GM12878 (cell line): ENCODE data around the gene ARL3.
A peak's percentile ranks its signal among the peaks of the same experiment; 100 is the strongest.

ENCODE experiments used
- EP300 ChIP-seq, 2 experiments: fragments of 150-350 bp in 1 of 2; IDR thresholded peaks; 2 replicates each; pipeline ENCODE4 v1.6.1; 2011 to 2012; ENCODE audit warnings: low read depth in 2 of 2, low read length in 2 of 2, borderline replicate concordance in 1 of 2, improper control_type of control experiment in 1 of 2, inconsistent platforms in 1 of 2; ENCODE audit not compliant: control insufficient read depth in 1 of 2
- MYB ChIP-seq: fragments of 150-350 bp; IDR thresholded peaks from 2 replicates; pipeline ENCODE4 v1.6.1; 2014; ENCODE audit warnings: mild to moderate bottlenecking, low read depth, low read length, borderline replicate concordance
- POLR2A ChIP-seq: IDR thresholded peaks from 2 replicates; pipeline ENCODE4 v1.6.1; 2011; ENCODE audit warnings: low read depth, mild to moderate bottlenecking, low read length
- RBBP5 ChIP-seq: fragments of 200-600 bp; sonication (generic); conservative IDR thresholded peaks from 2 replicates; pipeline ENCODE4 v1.6.1; 2016
- RCOR1 ChIP-seq: conservative IDR thresholded peaks from 2 replicates; pipeline ENCODE4 v1.6.1; 2012; ENCODE audit warnings: low read depth, low read length, improper control_type of control experiment
- RFX5 ChIP-seq: IDR thresholded peaks from 2 replicates; pipeline ENCODE4 v1.6.1; 2011; ENCODE audit warnings: low read depth, low read length, improper control_type of control experiment
- SRF ChIP-seq, 2 experiments: IDR thresholded peaks; 2 replicates each; pipeline ENCODE4 v1.6.1; 2011; ENCODE audit warnings: low read depth in 2 of 2, low read length in 2 of 2, mild to moderate bottlenecking in 1 of 2, moderate library complexity in 1 of 2
- USF2 ChIP-seq: IDR thresholded peaks from 2 replicates; pipeline ENCODE4 v1.6.1; 2011; ENCODE audit warnings: low read depth, low read length, improper control_type of control experiment, borderline replicate concordance

- TF ChIP-seq POLR2A (peak; percentile 74), RFX5 (no peak), SRF (IDR thresholded peaks at IDR 0.05; ENCODE audit: low read depth in 2 of 2, low read length in 2 of 2) (0 out of 4 replicates have a peak, but pooled peaks of 1 of the 2 experiments have one; percentile 11), RCOR1 (no peak), USF2 (peak; percentile 77), RBBP5 (no peak), MYB (no peak), EP300 (IDR thresholded peaks at IDR 0.05; ENCODE audit: borderline replicate concordance in 1 of 2, control insufficient read depth in 1 of 2, low read depth in 2 of 2, low read length in 2 of 2) (no peak)
Observed at GRCh38 chr10:102713814-102714620, at the start of gene ARL3.
